ENCODE data around the gene NME2. TPM values are rescaled to one million over a fixed set of nuclear protein-coding genes. Genes with fewer than 3 reads are reported as not detected.

NME2 gene
- total and polyA plus RNA-seq, 10 of the 15 experiments (the other 5 are each of a cell fraction or from before 2014, with no cell fraction given): 497 to 1,030 (median 786) TPM

- TF ChIP-seq NR2F1 (conservative IDR thresholded peaks at IDR 0.05) (peak; percentile 46; the same call in 1 of the 2 replicates), ZNF622 (IDR thresholded peaks at IDR 0.05) (no peak), RAD51 (IDR thresholded peaks at IDR 0.05) (no peak), BCL3 (IDR thresholded peaks at IDR 0.05; ENCODE audit: borderline replicate concordance, insufficient read depth, low read depth, low read length, poor library complexity, severe bottlenecking) (peak; percentile 7), POU2F2 (IDR thresholded peaks at IDR 0.05; ENCODE audit: borderline replicate concordance, low read depth, low read length) (0 out of 3 replicates have a peak, but pooled peaks have one; percentile 27), TAF1 (IDR thresholded peaks at IDR 0.05; ENCODE audit: borderline replicate concordance, low read depth, low read length) (peak; percentile 33; the same call in 1 of the 2 replicates), SPI1 (IDR thresholded peaks at IDR 0.05; ENCODE audit: borderline replicate concordance, insufficient read depth, low read depth, low read length) (peak; percentile 49; the same call in 1 of the 2 replicates), YY1 (IDR thresholded peaks at IDR 0.05; ENCODE audit: low read depth, low read length) (0 out of 2 replicates have a peak, but pooled peaks have one; percentile 15), SP1 (IDR thresholded peaks at IDR 0.05; ENCODE audit: low read depth, low read length) (peak; percentile 20), MYC (IDR thresholded peaks at IDR 0.05; ENCODE audit: insufficient read depth, insufficient read length, insufficient replicate concordance, low read length, severe bottlenecking) (peak; percentile 100), LARP7 (IDR thresholded peaks at IDR 0.05) (peak; percentile 97), BHLHE40 (IDR thresholded peaks at IDR 0.05; ENCODE audit: borderline replicate concordance in 1 of 2, low read depth in 2 of 2, low read length in 1 of 2) (peak; percentile 37 to 79; a peak in 3 of 4 replicates), BACH1 (IDR thresholded peaks at IDR 0.05; ENCODE audit: borderline replicate concordance) (peak; percentile 91), EED (IDR thresholded peaks at IDR 0.05; ENCODE audit: low read depth) (no peak), SMAD5 (IDR thresholded peaks at IDR 0.05; ENCODE audit: low read depth) (peak; percentile 46; the same call in 1 of the 2 replicates), GATAD2B (conservative IDR thresholded peaks at IDR 0.05; ENCODE audit: low read depth) (peak; percentile 99), USF1 (IDR thresholded peaks at IDR 0.05; ENCODE audit: borderline replicate concordance, extremely low read length, insufficient read depth, low read depth, low read length) (peak; percentile 91), CREB1 (IDR thresholded peaks at IDR 0.05; ENCODE audit: low read depth) (peak; percentile 5; the same call in 1 of the 2 replicates), ZNF217 (IDR thresholded peaks at IDR 0.05) (peak; percentile 66; the same call in 1 of the 2 replicates), RB1 (IDR thresholded peaks at IDR 0.05; ENCODE audit: borderline replicate concordance) (peak; percentile 81; the same call in 1 of the 2 replicates), POLR2AphosphoS2 (IDR thresholded peaks at IDR 0.05; ENCODE audit: low read depth, low read length) (0 out of 2 replicates have a peak, but pooled peaks have one; percentile 67), SMC3 (IDR thresholded peaks at IDR 0.05; ENCODE audit: borderline replicate concordance, low read length) (no peak), NKRF (conservative IDR thresholded peaks at IDR 0.05) (peak; percentile 94), TBL1XR1 (IDR thresholded peaks at IDR 0.05; ENCODE audit: low read depth, low read length) (no peak)
Measured at GRCh38 chr17:51166198-51166986, at the start of gene NME2 (continued).

Data from GM12878 (cell line).